ENCODE data around the gene PRKAG2.

Gene PRKAG2

DNA sequence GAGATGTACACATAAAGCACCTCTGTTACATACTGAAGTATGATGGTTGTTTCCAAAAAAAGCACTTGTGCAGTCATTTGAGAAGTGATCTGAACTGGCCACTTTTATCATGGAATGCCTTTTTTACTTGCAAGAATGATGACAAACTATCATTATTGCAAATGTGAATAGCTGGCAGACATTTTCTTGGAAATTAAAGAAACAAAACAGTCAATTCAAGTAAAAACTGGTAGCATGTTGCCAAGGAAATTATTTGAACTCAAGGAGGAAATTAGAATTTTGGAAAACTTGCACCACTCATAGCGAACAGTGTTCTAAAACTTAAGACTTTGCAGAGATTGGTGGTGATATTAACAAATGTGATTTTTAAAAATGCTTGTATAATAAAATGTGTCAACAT lies 363.8 kb downstream of the PRKAG2 start:
- no peak overlapping the region for H2AFZ ChIP-seq (ENCODE audit: low read depth)
- TF ChIP-seq, protein P1, sequence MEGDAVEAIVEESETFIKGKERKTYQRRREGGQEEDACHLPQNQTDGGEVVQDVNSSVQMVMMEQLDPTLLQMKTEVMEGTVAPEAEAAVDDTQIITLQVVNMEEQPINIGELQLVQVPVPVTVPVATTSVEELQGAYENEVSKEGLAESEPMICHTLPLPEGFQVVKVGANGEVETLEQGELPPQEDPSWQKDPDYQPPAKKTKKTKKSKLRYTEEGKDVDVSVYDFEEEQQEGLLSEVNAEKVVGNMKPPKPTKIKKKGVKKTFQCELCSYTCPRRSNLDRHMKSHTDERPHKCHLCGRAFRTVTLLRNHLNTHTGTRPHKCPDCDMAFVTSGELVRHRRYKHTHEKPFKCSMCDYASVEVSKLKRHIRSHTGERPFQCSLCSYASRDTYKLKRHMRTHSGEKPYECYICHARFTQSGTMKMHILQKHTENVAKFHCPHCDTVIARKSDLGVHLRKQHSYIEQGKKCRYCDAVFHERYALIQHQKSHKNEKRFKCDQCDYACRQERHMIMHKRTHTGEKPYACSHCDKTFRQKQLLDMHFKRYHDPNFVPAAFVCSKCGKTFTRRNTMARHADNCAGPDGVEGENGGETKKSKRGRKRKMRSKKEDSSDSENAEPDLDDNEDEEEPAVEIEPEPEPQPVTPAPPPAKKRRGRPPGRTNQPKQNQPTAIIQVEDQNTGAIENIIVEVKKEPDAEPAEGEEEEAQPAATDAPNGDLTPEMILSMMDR (conservative IDR thresholded peaks at IDR 0.05; ENCODE audit: low read depth, low read length) = no peak
- H3K36me3 ChIP-seq (ENCODE audit: insufficient read depth) = no peaks in the 10 kb centered on the region; the same call in 1 of the 2 replicates
- no peaks in the 10 kb centered on the region for H3K27me3 ChIP-seq (ENCODE audit: insufficient read depth, low read depth)
- H3K79me2 ChIP-seq (ENCODE audit: insufficient read depth, low read depth) = peaks cover 100% of the 10 kb centered on the region
- H3K4me1 ChIP-seq (ENCODE audit: low read depth, poor library complexity, severe bottlenecking) = peaks cover 84% of the 10 kb centered on the region
- H3K9ac ChIP-seq = no peak overlapping the region
- H3K4me2 ChIP-seq = no peak overlapping the region
- peaks cover 98% of the 10 kb centered on the region for H4K20me1 ChIP-seq (ENCODE audit: insufficient read depth)
- H3K27ac ChIP-seq = no peak overlapping the region
- H3K4me3 ChIP-seq (IDR thresholded peaks at IDR 0.05; ENCODE audit: insufficient read depth, low read depth, low read length) = no peak overlapping the region

DNA sequence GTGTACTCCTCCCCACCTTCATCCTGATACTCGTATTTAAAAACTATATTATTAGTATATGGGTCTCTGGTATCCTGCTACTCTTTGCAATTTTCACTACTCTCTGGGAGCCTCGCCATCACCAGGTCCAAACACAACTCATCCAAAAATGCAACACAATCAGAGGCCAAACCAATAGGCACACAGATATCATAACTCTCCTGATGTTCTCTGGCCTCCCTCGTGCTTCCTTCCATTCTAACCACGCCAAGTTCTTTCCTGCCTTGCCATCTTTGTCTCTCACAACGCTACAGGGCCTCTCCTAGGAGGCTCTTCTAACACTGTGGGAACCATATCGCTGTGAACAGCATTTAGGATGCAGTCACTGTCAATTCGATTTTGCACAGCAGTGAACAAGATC lies 364.6 kb downstream of the PRKAG2 start:
- H4K20me1 ChIP-seq (ENCODE audit: insufficient read depth) = peaks cover 98% of the 10 kb centered on the region
- H3K79me2 ChIP-seq (ENCODE audit: insufficient read depth, low read depth) = peaks cover 100% of the 10 kb centered on the region
- H2AFZ ChIP-seq (ENCODE audit: low read depth) = no peak overlapping the region
- no peak overlapping the region for H3K27ac ChIP-seq
- H3K4me2 ChIP-seq = no peak overlapping the region
- TF ChIP-seq, protein P1 (conservative IDR thresholded peaks at IDR 0.05; ENCODE audit: low read depth, low read length) = no peak
- no peaks in the 10 kb centered on the region for H3K27me3 ChIP-seq (ENCODE audit: insufficient read depth, low read depth)
- no peak overlapping the region for H3K9ac ChIP-seq
- H3K4me3 ChIP-seq (IDR thresholded peaks at IDR 0.05; ENCODE audit: insufficient read depth, low read depth, low read length) = no peak overlapping the region
- H3K4me1 ChIP-seq (ENCODE audit: low read depth, poor library complexity, severe bottlenecking) = peaks cover 91% of the 10 kb centered on the region
- H3K36me3 ChIP-seq (ENCODE audit: insufficient read depth) = no peaks in the 10 kb centered on the region; the same call in 1 of the 2 replicates

DNA sequence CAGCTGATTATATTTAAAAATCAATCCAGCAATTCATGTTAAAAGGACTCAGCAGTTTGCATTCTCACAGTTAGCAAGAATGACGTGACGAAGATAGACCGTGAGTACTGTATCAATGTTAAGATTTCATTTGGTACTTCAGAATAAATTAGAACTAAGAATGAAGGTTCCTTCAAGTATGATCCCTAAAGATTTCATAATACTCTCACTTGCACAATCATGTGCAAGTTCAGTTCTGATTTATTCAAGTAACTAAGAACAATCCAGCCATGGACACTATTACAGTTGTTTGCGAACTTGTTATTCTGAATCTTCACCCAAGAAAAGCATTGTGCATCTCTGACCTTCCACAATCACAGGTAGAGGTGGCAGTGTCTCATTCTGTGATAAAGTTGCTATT lies 365.0 kb downstream of the PRKAG2 start:
- Histone ChIP-seq H3K27me3 (ENCODE audit: insufficient read depth, low read depth) (no peaks in the 10 kb centered on the region), H3K9ac (no peak overlapping the region), H3K4me2 (no peak overlapping the region), H3K79me2 (ENCODE audit: insufficient read depth, low read depth) (peaks cover 100% of the 10 kb centered on the region), H3K4me1 (ENCODE audit: low read depth, poor library complexity, severe bottlenecking) (peaks cover 91% of the 10 kb centered on the region), H3K4me3 (IDR thresholded peaks at IDR 0.05; ENCODE audit: insufficient read depth, low read depth, low read length) (no peak overlapping the region), H4K20me1 (ENCODE audit: insufficient read depth) (peaks cover 98% of the 10 kb centered on the region), H3K36me3 (ENCODE audit: insufficient read depth) (no peaks in the 10 kb centered on the region; the same call in 1 of the 2 replicates), H3K27ac (no peak overlapping the region), H2AFZ (ENCODE audit: low read depth) (no peak overlapping the region)
- TF ChIP-seq, protein P1 (conservative IDR thresholded peaks at IDR 0.05; ENCODE audit: low read depth, low read length) = no peak

DNA sequence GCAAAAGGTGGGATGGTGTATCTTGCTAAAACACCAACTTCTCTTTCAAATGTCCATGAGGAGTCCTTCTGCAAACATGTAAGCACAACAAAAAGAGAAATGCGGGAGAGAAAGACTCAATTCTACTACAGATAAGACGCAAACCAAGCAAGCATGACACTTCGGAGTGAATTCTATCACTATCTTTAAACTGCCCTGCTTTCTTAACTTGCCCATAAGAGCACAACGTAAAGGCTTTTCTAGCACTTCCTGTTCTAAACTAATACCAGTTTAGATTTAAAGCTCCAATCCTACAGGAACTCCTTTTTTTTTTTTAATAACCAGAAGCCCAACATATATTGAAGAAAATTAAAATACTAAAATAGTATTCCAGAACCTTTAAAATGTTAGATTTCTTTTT lies 365.6 kb downstream of the PRKAG2 start:
- TF ChIP-seq, protein P1 (conservative IDR thresholded peaks at IDR 0.05; ENCODE audit: low read depth, low read length) = no peak
- Histone ChIP-seq H3K4me3 (IDR thresholded peaks at IDR 0.05; ENCODE audit: insufficient read depth, low read depth, low read length) (no peak overlapping the region), H3K79me2 (ENCODE audit: insufficient read depth, low read depth) (peaks cover 100% of the 10 kb centered on the region), H3K36me3 (ENCODE audit: insufficient read depth) (no peaks in the 10 kb centered on the region; the same call in 1 of the 2 replicates), H3K9ac (no peak overlapping the region), H2AFZ (ENCODE audit: low read depth) (no peak overlapping the region), H3K27ac (no peak overlapping the region), H3K4me1 (ENCODE audit: low read depth, poor library complexity, severe bottlenecking) (peaks cover 91% of the 10 kb centered on the region), H3K27me3 (ENCODE audit: insufficient read depth, low read depth) (no peaks in the 10 kb centered on the region), H4K20me1 (ENCODE audit: insufficient read depth) (peaks cover 100% of the 10 kb centered on the region), H3K4me2 (no peak overlapping the region)
